ENCODE data around the gene RNF25.

The RNF25 gene, protein sequence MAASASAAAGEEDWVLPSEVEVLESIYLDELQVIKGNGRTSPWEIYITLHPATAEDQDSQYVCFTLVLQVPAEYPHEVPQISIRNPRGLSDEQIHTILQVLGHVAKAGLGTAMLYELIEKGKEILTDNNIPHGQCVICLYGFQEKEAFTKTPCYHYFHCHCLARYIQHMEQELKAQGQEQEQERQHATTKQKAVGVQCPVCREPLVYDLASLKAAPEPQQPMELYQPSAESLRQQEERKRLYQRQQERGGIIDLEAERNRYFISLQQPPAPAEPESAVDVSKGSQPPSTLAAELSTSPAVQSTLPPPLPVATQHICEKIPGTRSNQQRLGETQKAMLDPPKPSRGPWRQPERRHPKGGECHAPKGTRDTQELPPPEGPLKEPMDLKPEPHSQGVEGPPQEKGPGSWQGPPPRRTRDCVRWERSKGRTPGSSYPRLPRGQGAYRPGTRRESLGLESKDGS

DNA sequence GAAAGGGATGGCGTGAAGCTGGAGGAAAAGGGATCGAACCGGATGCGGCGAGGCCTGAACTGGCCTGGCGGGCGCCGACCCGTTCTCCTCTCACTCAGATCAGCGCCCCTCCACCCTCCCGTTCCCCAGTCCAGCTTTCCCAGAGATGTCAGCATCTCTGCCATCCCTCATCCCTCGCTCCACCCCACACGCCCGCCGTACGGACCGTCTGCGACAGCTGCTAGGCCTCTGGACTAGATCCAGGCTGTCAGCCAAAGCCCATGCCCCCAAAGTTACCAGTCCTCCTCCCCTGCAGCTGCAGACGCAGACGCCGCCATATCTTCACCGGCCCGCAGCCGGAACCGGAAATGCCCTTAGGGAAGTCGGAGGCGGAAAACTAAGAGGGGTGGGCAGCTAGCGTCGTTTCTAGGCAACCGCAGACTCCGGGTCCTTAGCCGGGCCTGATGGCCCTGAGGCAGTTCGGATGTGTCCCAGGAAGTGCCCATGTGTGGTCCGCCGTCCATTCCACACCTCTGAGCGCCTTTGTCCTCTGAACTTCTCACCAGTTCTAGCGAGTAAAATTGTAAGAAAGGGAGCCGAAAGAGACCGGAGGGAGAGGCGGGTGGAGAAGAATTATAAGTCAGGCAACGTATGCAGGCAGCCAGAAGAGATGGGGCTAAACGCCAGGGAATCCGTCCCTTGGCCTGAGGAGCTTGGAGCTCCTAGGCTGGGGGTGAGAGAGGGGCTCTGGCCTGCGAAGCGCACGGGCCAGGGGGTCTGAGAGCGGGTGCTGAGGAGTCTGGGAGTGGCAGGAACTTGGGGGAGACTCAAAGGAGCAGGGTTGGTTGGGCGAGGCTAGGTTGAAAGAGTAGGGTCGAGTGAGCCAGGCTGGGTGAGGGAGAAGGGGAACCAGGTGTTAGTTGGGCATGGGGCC lies at the start of gene RNF25, which contains the start of gene STK36:
Gene RNF25 (minus strand): TSS at position 349 of the 913 bp plus-strand sequence. CDS start 32 bp downstream, at position 317.
Gene STK36 (plus strand): TSS at position 433 of the 913 bp plus-strand sequence. CDS start 744 bp downstream, outside the sequence.
- peak; percentile 71 for DNase-seq (ENCODE audit: low read depth)

DNA sequence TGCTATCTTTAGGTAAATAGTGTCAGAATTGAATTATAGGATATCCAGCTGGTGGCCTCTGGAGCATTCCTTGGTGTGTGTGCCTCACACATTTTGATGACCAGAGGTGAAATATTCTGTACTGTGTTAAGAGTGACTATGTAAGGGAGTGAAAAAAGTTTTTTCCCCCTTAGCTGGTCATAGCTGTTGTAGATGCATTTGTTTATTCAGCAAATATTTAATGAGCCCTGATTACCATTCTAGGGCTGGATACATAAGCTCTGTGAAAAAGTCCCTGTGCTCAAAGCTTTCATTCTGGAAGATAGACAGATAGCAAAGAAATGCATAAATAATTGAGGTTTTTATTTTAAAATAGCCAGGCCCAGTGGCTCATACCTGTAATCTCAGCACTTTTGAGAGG lies 49.7 kb upstream of the RNF25 start:
- DNase-seq (ENCODE audit: low read depth): no peak

DNA sequence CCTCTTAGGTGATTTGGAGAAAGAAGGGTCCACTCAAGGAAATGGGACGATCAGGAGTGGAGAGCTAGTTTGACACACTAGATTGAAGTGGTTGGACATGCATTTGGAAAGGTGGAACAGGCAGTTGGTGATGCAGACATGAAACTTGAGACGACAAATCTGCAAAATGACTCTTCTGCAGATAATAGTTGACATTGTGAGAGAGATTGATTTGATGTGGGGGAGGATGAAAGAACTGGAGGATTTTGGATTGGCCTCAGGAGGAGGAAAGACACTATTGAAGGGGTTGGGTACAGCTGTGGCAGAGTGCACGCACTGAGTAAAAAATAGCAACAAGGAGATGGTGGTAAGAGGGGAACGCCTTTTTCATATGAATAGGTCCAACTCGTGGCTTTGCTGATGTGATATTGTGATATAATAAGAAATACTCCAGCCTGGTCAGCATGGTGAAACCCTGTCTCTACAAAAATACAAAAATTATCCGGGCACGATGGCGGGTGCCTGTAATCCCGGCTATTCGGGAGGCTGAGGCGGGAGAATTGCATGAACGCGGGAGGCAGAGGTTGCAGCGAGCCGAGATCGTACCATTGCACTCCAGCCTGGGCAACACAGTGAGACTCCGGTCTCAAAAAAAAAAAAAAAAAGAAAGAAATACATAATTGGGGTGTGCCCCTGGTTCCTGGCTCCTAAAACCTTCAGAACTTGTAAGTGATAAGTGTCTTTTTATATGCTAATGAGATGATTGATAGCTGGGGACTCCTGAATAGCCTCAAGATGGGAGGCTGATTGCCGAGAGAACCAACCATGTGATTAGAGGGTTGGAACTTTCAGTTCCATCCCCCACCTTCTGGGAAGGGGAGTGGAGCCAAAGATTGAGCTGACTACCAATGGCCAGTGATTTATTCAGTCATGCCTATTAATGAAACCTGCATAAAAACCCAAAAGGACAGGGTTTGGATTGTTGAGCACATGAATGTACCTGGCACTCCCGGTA lies 48.5 kb upstream of the RNF25 start:
- no peak for DNase-seq (ENCODE audit: low read depth)

GRCh38 chr2:218719457-218719856 lies 47.7 kb upstream of the RNF25 start:
- DNase-seq (ENCODE audit: low read depth): no peak

DNA sequence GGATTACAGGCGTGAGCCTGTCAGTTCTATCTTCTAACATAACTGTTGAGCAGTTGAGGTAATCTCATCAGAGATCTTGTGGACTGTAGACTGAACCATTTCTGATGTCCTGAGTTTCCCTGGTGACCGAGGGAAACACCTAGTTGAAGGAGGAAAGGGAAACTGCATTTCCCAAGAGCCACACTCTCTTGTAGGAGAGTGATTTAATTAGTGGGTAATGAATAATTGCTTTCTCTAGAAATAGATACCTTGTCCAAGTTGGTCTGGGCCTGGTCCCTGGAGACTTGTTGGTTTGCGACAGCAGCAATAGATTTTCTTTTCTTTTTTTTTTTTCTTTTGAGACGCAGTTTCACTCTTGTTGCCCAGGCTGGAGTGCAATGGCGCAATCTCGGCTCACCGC lies 46.3 kb upstream of the RNF25 start:
- DNase-seq (ENCODE audit: low read depth): no peak

DNA sequence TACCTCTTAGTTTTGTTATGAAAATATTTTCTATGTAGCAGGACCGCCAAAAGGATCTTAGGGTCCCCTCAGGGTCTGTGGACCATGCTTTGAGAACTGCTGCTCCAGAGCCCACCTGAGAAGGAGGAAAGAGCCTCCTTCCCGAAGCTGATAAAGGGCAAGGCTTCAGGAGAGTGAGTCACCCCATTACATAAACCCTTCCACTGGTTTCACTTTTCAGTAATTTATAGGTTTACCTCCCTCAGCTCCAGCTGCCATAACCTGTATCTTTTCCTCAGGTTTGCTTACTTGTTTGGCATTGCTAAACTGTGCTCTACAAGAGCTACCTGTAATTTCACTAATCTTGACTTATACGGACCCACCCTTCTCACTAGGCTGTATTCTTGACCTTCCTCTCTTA lies 45.5 kb upstream of the RNF25 start:
- no peak for DNase-seq (ENCODE audit: low read depth)

- DNase-seq (ENCODE audit: low read depth): no peak
Observed at GRCh38 chr2:218716070-218716469, 44.3 kb upstream of the RNF25 start.

DNA sequence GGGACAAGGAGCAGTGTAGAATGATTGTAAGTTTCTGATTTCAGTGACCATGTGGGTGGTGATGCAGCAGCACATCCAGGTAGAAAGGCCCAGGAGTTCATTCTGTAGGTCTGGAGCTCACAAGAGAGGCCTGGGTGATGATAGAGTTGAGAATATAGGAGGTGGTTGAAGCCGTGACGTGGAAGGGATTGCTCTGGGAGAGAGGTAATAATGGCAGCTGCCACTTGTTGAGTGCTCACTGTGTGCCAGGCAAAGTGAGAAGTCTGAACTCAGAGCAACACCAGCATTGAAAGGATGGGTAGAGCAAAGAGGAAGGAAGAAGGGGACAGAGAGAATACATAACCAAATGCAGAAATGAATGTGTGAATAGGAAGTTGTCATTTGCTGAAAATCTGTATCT lies 42.1 kb upstream of the RNF25 start:
- no peak for DNase-seq (ENCODE audit: low read depth)

DNA sequence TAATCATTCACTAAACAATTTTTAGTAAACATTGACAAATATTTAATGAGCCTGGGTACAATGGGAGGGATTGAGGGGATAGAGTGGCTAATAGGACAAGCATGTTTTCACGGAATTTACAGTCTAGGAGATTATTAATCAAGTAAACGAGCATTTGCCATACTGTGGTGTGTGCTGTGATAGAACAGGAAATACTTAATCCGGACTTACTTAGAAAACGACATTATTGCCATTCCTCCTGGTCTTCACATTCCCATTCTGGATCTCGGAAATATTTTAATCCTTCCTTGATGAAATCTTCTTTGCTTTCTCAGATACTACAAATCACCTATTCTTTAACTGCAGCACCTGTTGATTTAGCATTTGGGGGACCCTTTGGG lies 39.7 kb upstream of the RNF25 start:
- no peak for DNase-seq (ENCODE audit: low read depth)

- DNase-seq (ENCODE audit: low read depth): peak; percentile 99
Observed at GRCh38 chr2:218710687-218711549, 39.1 kb upstream of the RNF25 start, which contains the start of gene TTLL4. TSS of gene TTLL4 (plus strand) at chr2:218710835. CDS start at chr2:218737677, 26,842 bp downstream.

DNA sequence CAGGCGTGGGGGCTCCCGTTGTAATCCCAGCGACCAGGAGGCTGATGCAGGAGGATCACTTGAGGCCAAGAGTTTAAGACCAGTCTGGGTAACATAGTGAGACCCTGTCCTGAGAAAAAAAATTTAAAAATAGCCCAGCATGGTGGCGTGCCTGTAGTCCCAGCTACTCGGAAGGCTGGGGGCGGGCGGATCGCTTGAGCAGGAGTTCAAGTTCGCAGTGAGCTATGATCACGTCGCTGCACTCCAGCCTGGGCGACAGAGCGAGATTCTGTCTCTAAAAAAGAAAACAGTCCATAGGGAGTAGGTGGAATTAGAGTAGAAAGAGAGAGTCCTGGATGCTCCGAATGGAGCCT lies 38.5 kb upstream of the RNF25 start:
- no peak for DNase-seq (ENCODE audit: low read depth)

DNA sequence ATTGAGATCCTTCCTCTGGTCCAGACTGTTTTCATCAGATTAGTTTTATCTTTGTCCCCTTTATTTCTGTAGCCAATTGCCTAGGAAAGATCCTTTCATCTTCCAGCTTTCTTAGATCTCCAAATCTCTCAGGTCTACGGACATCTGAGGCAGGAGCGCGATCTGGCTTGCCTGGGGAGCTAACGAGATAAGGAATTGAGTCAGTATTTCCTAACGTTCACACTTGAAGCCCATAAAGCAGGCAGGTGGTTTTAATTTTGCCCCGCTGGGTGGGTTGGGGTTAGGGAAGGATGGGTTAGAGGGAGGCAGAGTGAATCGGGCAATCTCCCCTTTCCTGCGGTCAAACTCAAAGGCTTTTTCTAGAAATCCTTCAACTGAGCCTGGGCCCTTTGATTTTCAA lies 38.1 kb upstream of the RNF25 start:
- no peak for DNase-seq (ENCODE audit: low read depth)

DNA sequence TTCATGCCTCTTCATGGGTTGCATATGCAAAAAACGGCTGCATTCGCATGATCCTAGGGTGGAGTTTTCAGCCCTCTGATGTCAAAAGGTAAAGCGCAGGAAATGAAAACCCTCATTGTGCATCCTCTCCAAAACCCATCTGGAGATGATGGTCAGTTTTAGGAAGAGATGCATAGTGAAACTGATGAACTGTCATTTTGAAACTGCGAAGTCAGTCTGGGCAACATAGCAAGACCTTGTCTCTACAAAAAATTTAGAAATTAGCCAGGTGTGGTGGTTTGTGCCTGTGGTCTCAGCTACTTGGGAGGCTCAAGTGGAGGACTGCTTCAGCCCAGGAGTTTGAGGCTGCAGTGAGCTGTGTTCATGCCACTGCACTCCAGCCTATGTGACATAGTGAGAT lies 36.3 kb upstream of the RNF25 start:
- no peak for DNase-seq (ENCODE audit: low read depth)

- no peak for DNase-seq (ENCODE audit: low read depth)
Observed at GRCh38 chr2:218703341-218703740, 31.5 kb upstream of the RNF25 start.

- no peak for DNase-seq (ENCODE audit: low read depth)
Observed at GRCh38 chr2:218701806-218702205, 30.0 kb upstream of the RNF25 start.

DNA sequence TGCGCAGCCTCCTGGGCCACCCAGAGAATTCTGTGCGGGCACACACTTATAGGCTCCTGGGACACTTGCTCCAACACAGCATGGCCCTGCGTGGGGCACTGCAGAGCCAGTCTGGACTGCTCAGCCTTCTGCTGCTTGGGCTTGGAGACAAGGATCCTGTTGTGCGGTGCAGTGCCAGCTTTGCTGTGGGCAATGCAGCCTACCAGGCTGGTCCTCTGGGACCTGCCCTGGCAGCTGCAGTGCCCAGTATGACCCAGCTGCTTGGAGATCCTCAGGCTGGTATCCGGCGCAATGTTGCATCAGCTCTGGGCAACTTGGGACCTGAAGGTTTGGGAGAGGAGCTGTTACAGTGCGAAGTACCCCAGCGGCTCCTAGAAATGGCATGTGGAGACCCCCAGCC lies 27.1 kb upstream of the RNF25 start:
- DNase-seq (ENCODE audit: low read depth): no peak

DNA sequence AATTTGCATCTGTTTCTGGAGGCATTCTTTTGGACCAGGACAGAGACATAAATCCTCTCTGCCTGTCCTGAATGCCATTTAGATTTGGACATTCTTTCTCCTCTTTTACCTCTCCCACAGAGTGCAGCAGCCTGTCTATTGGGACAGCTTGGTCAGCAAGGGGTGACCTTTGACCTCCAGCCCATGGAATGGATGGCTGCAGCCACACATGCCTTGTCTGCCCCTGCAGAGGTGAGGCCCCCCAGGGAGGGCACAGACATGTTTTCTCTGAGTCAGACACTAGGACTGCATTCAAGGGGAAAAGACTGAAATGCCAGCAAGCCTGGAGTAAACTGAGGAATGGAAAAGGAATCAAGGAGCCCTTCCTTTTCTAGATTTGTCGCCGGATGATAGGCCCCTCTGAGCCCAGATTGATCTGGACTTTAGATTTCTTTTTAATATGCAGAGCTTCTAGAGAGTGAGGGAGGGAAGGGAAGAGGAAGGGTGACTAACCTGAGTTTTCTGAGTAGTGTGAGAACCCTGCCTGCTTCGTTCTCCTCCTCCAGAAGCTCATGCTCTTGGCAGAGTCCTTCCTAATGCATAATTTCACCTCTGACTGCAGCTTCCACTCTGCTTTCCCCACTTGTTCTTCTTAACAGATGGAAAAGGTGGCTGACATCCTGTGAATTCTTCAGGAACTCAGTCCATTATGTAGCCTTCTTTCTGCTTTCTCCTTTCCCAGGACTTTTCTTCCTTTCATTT lies 22.8 kb upstream of the RNF25 start:
- DNase-seq (ENCODE audit: low read depth): no peak

DNA sequence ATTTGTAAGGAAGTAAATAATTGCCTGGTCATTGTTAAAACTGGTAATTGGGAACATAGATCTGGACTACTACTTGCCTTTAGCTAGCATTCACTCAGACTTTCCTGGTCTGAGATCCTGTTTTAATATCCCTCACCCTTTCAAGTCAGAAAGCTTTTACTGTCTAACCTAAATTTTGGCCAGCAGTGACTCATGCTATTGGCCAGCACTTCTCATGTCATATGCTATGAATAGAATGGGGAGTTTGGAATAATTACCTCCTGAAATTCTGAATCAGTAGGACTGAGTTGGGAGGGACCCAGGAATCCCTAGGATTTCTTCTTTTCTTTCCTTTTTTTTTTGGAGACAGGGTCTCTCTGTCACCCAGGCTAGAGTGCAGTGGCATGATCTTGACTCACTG lies 19.4 kb upstream of the RNF25 start:
- no peak for DNase-seq (ENCODE audit: low read depth)

- peak; percentile 27 for DNase-seq (ENCODE audit: low read depth)
Observed at GRCh38 chr2:218687400-218688060, 15.7 kb upstream of the RNF25 start.
